ENCODE measurements around the gene DOK6.

GRCh38 chr18:69622961-69623360 is 222.3 kb downstream of the DOK6 start:
- no peak for TF ChIP-seq EZH2 (IDR thresholded peaks at IDR 0.05; ENCODE audit: borderline replicate concordance, insufficient read depth, low read depth, low read length, poor library complexity, severe bottlenecking)
- no peak for TF ChIP-seq CTCF (IDR thresholded peaks at IDR 0.05)

Measured in B cell (primary cell).